Bronchial epithelial cell (primary cell): Measurements from ENCODE around the gene TMEM132C. TPM values are rescaled to one million over a fixed set of nuclear protein-coding genes. Genes with fewer than 3 reads are reported as not detected.

Experiments
- DNase-seq: peaks from one replicate; pipeline ENCODE4 v3.0.0-alpha.2; 2010; ENCODE audit warnings: low read depth
- FAIRE-seq: peaks from 2 replicates; lab custom pipeline; 2011; peaks lifted over from hg19 to GRCh38; lab: Jason Lieb, UNC
- H3K27me3 ChIP-seq: 2 replicates; pipeline ENCODE4 v1.5.1; 2011; ENCODE audit warnings: low read length; ENCODE audit not compliant: control insufficient read depth, insufficient read depth
- H3K36me3 ChIP-seq: 2 replicates; pipeline ENCODE4 v1.5.1; 2011; ENCODE audit warnings: low read length; ENCODE audit not compliant: control insufficient read depth, insufficient read depth
- H3K4me3 ChIP-seq: 2 replicates; pipeline ENCODE4 v1.5.1; 2011; ENCODE audit warnings: mild to moderate bottlenecking, low read depth, low read length, control low read depth
- CTCF ChIP-seq: IDR thresholded peaks from 2 replicates; pipeline ENCODE4 v1.5.1; 2011; ENCODE audit warnings: mild to moderate bottlenecking, moderate library complexity, low read length, control low read depth, inconsistent platforms; ENCODE audit not compliant: insufficient read depth, severe bottlenecking
- total RNA-seq: library from RNA; depleted of rRNA; stranded (reverse); fragments of >200 nt; gene quantifications from 2 replicates; pipeline ENCODE4 v1.2.1, GENCODE V29; 2014

TMEM132C gene
- total RNA-seq, 1 donor from 2014 or later: not detected

GRCh38 chr12:128365651-128366231, 98.8 kb downstream of the TMEM132C start:
- H3K27me3 ChIP-seq: no peaks in the 10 kb centered on the region
- no peaks in the 10 kb centered on the region for H3K36me3 ChIP-seq
- TF ChIP-seq CTCF: no peak
- FAIRE-seq (no peak), DNase-seq (no peak)
- no peak overlapping the region for H3K4me3 ChIP-seq

- DNase-seq (no peak), FAIRE-seq (no peak)
- Histone ChIP-seq H3K27me3 (no peaks in the 10 kb centered on the region), H3K4me3 (no peak overlapping the region), H3K36me3 (no peaks in the 10 kb centered on the region)
- TF ChIP-seq CTCF: no peak
Measured at GRCh38 chr12:128367961-128368360, 101.0 kb downstream of the TMEM132C start.

GRCh38 chr12:128381541-128381940, 114.6 kb downstream of the TMEM132C start:
- DNase-seq: no peak
- Histone ChIP-seq H3K27me3 (no peaks in the 10 kb centered on the region), H3K36me3 (no peaks in the 10 kb centered on the region), H3K4me3 (no peak overlapping the region)
- no peak for FAIRE-seq
- TF ChIP-seq CTCF: no peak

GRCh38 chr12:128381946-128382345, 115.0 kb downstream of the TMEM132C start:
- DNase-seq (no peak), FAIRE-seq (no peak)
- H3K36me3 ChIP-seq: no peaks in the 10 kb centered on the region
- TF ChIP-seq CTCF: no peak
- H3K27me3 ChIP-seq: no peaks in the 10 kb centered on the region
- no peak overlapping the region for H3K4me3 ChIP-seq

GRCh38 chr12:128382946-128383345, 116.0 kb downstream of the TMEM132C start:
- TF ChIP-seq CTCF: no peak
- FAIRE-seq (peak; percentile 89), DNase-seq (no peak)
- Histone ChIP-seq H3K27me3 (no peaks in the 10 kb centered on the region), H3K36me3 (no peaks in the 10 kb centered on the region), H3K4me3 (no peak overlapping the region)

GRCh38 chr12:128383357-128383937, 116.5 kb downstream of the TMEM132C start:
- TF ChIP-seq CTCF: no peak
- DNase-seq: no peak
- H3K4me3 ChIP-seq: no peak overlapping the region
- H3K36me3 ChIP-seq: no peaks in the 10 kb centered on the region
- H3K27me3 ChIP-seq: no peaks in the 10 kb centered on the region
- FAIRE-seq: no peak
